H9 (cell line): ENCODE results near the gene LECT2. TPM values are rescaled to one million over a fixed set of nuclear protein-coding genes. Genes with fewer than 3 reads are reported as not detected.

Experiments used
- DNase-seq: peaks from one replicate; pipeline ENCODE4 v3.0.0-alpha.2; 2017
- H2AFZ ChIP-seq: one replicate; pipeline ENCODE4 v1.6.1; 2013; ENCODE audit warnings: mild to moderate bottlenecking, low read length, control low read depth, moderate library complexity
- H2AK5ac ChIP-seq: 2 replicates; pipeline ENCODE4 v1.6.1; 2013; ENCODE audit warnings: low read length, control low read depth, mixed read lengths; ENCODE audit not compliant: insufficient read length
- H2BK120ac ChIP-seq: one replicate; pipeline ENCODE4 v1.6.1; 2013; ENCODE audit warnings: low read depth, mild to moderate bottlenecking, low read length, control low read depth, inconsistent platforms; ENCODE audit not compliant: poor library complexity, severe bottlenecking
- H2BK12ac ChIP-seq: 2 replicates; pipeline ENCODE4 v1.6.1; 2013; ENCODE audit warnings: low read length, control low read depth, mixed read lengths, low read depth; ENCODE audit not compliant: insufficient read length
- H2BK15ac ChIP-seq: 2 replicates; pipeline ENCODE4 v1.6.1; 2013; ENCODE audit warnings: low read depth, low read length, control low read depth
- H2BK20ac ChIP-seq: one replicate; pipeline ENCODE4 v1.6.1; 2013; ENCODE audit warnings: low read depth, mild to moderate bottlenecking, low read length, control low read depth, inconsistent platforms; ENCODE audit not compliant: poor library complexity, severe bottlenecking
- H2BK5ac ChIP-seq: 2 replicates; pipeline ENCODE4 v1.6.1; 2013; ENCODE audit warnings: low read length, control low read depth, mixed read lengths; ENCODE audit not compliant: insufficient read length
- H3K14ac ChIP-seq: 2 replicates; pipeline ENCODE4 v1.6.1; 2013; ENCODE audit warnings: low read length, control low read depth; ENCODE audit not compliant: insufficient read depth
- H3K18ac ChIP-seq: 2 replicates; pipeline ENCODE4 v1.6.1; 2013; ENCODE audit warnings: low read depth, mild to moderate bottlenecking, mixed read lengths, low read length, control low read depth; ENCODE audit not compliant: insufficient read length
- H3K23ac ChIP-seq: 2 replicates; pipeline ENCODE4 v1.6.1; 2013; ENCODE audit warnings: low read length, control low read depth, mixed read lengths, low read depth; ENCODE audit not compliant: insufficient read length
- H3K23me2 ChIP-seq: 2 replicates; pipeline ENCODE4 v1.6.1; 2013; ENCODE audit warnings: low read depth, mild to moderate bottlenecking, mixed read lengths, low read length, control low read depth; ENCODE audit not compliant: insufficient read length, poor library complexity, severe bottlenecking
- H3K27ac ChIP-seq: 2 replicates; pipeline ENCODE4 v1.5.1; 2013; ENCODE audit warnings: low read length, control low read depth, mixed read lengths, low read depth; ENCODE audit not compliant: insufficient read length
- H3K27me3 ChIP-seq: 2 replicates; pipeline ENCODE4 v1.6.1; 2013; ENCODE audit warnings: low read length, control low read depth, inconsistent platforms; ENCODE audit not compliant: insufficient read depth
- H3K4ac ChIP-seq: 2 replicates; pipeline ENCODE4 v1.6.1; 2013; ENCODE audit warnings: low read depth, mild to moderate bottlenecking, control low read depth, inconsistent platforms, low read length, moderate library complexity
- H3K4me1 ChIP-seq: 2 replicates; pipeline ENCODE4 v1.6.1; 2013; ENCODE audit warnings: low read length, control low read depth, inconsistent platforms; ENCODE audit not compliant: insufficient read depth
- H3K4me2 ChIP-seq: 2 replicates; pipeline ENCODE4 v1.6.1; 2013; ENCODE audit warnings: low read length, control low read depth, mixed read lengths; ENCODE audit not compliant: insufficient read length, insufficient read depth
- H3K56ac ChIP-seq: 2 replicates; pipeline ENCODE4 v1.6.1; 2013; ENCODE audit warnings: low read depth, mild to moderate bottlenecking, mixed read lengths, low read length, control low read depth; ENCODE audit not compliant: insufficient read length
- H3K79me1 ChIP-seq: 2 replicates; pipeline ENCODE4 v1.6.1; 2013; ENCODE audit warnings: low read depth, mild to moderate bottlenecking, moderate library complexity, low read length, control low read depth, inconsistent platforms; ENCODE audit not compliant: insufficient read depth, poor library complexity, severe bottlenecking
- H3K79me2 ChIP-seq: 2 replicates; pipeline ENCODE4 v1.6.1; 2013; ENCODE audit warnings: low read length, control low read depth, inconsistent platforms; ENCODE audit not compliant: insufficient read depth
- H3K9ac ChIP-seq: 2 replicates; pipeline ENCODE4 v1.6.1; 2013; ENCODE audit warnings: low read length, control low read depth, mixed read lengths; ENCODE audit not compliant: insufficient read length; ENCODE audit errors: extremely low read depth
- H3K9me3 ChIP-seq: one replicate; pipeline ENCODE4 v1.6.1; 2013; ENCODE audit warnings: low read depth, low read length, inconsistent platforms; ENCODE audit not compliant: control insufficient read depth
- H3T11ph ChIP-seq: one replicate; pipeline ENCODE4 v1.6.1; 2013; ENCODE audit warnings: mild to moderate bottlenecking, low read length, control low read depth, inconsistent platforms
- H4K20me1 ChIP-seq: one replicate; pipeline ENCODE4 v1.6.1; 2013; ENCODE audit not compliant: control insufficient read depth, insufficient read length, insufficient read depth
- H4K5ac ChIP-seq: 2 replicates; pipeline ENCODE4 v1.6.1; 2013; ENCODE audit warnings: low read depth, mild to moderate bottlenecking, mixed read lengths, low read length, control low read depth; ENCODE audit not compliant: insufficient read length
- H4K8ac ChIP-seq: replicated peaks from 2 replicates; pipeline ENCODE4 v1.6.1; 2013; ENCODE audit warnings: low read length, control low read depth, mixed read lengths, low read depth; ENCODE audit not compliant: insufficient read length
- H4K91ac ChIP-seq: 2 replicates; pipeline ENCODE4 v1.6.1; 2013; ENCODE audit warnings: low read depth, mild to moderate bottlenecking, moderate library complexity, mixed read lengths, low read length, control low read depth; ENCODE audit not compliant: insufficient read length
- H3K27ac Mint-ChIP-seq, 3 experiments: 2 replicates in 2 of 3; 3 replicates in 1 of 3; pipeline ENCODE4 v1.8.0; 2020 to 2021; ENCODE audit warnings: mixed read lengths in 3 of 3, mild to moderate bottlenecking in 1 of 3, moderate library complexity in 1 of 3
- H3K27me3 Mint-ChIP-seq: 2 replicates; pipeline ENCODE4 v1.8.0; 2021; ENCODE audit warnings: low read depth, mild to moderate bottlenecking, moderate library complexity, mixed read lengths
- H3K36me3 Mint-ChIP-seq, 3 experiments: 2 replicates in 2 of 3; 3 replicates in 1 of 3; pipeline ENCODE4 v1.8.0; 2020 to 2021; ENCODE audit warnings: low read depth in 3 of 3, mixed read lengths in 3 of 3; ENCODE audit not compliant: insufficient read depth in 1 of 3
- H3K4me1 Mint-ChIP-seq, 2 experiments: 2 replicates each; pipeline ENCODE4 v1.8.0; 2020; ENCODE audit warnings: mixed read lengths in 2 of 2
- H3K4me3 Mint-ChIP-seq, 2 experiments: 2 replicates in 1 of 2; 3 replicates in 1 of 2; pipeline ENCODE4 v1.8.0; 2020 to 2021; ENCODE audit warnings: mild to moderate bottlenecking in 2 of 2, mixed read lengths in 2 of 2, moderate library complexity in 1 of 2
- H3K9me3 Mint-ChIP-seq, 2 experiments: 2 replicates in 1 of 2; 3 replicates in 1 of 2; pipeline ENCODE4 v1.8.0; 2020; ENCODE audit warnings: mild to moderate bottlenecking in 2 of 2, mixed read lengths in 2 of 2, moderate library complexity in 1 of 2
- CTCF ChIP-seq: fragments of 200-600 bp; sonication (generic); conservative IDR thresholded peaks from 3 replicates; pipeline ENCODE4 v1.8.0; 2021; ENCODE audit warnings: antibody characterized with exemption, mild to moderate bottlenecking
- WGBS: extraction: QIAGEN DNeasy Blood & Tissue Kit; methylation state at CpG from one replicate; pipeline ENCODE4 v1.1.7; 2013; ENCODE audit warnings: missing lambda C conversion rate, low lambda C conversion rate, mixed read lengths; ENCODE audit not compliant: insufficient read length; ENCODE audit errors: extremely low coverage; 5-methylcytosine and 5-hydroxymethylcytosine counted together
- total RNA-seq: library from RNA; stranded (reverse); gene quantifications from 2 replicates; pipeline ENCODE4 v1.2.1, GENCODE V29; 2021

The LECT2 gene
- total RNA-seq, 1 experiment from 2014 or later, result not detected

GRCh38 chr5:135995976-135996375 lies 41.2 kb upstream of the LECT2 start:
- H2AK5ac ChIP-seq, result no peak overlapping the region
- no peaks in the 10 kb centered on the region for H3K4me1 ChIP-seq
- H3K14ac ChIP-seq, result no peak overlapping the region
- H3K27ac Mint-ChIP-seq, result no peak overlapping the region
- no peaks in the 10 kb centered on the region for H3K9me3 ChIP-seq
- peaks cover 5 to 6% of the 10 kb centered on the region in 2 experiments for H3K4me1 Mint-ChIP-seq
- H3K27me3 Mint-ChIP-seq, result peaks cover 16% of the 10 kb centered on the region
- no peak overlapping the region for H4K8ac ChIP-seq
- no peak overlapping the region for H3K4ac ChIP-seq
- WGBS, result no CpG with 5 or more reads among the region's 3 CpGs
- no peak overlapping the region for H2BK20ac ChIP-seq
- no peak overlapping the region for H3K4me2 ChIP-seq
- H3K18ac ChIP-seq, result no peak overlapping the region
- no peak for TF ChIP-seq CTCF
- no peaks in the 10 kb centered on the region for H3K9me3 Mint-ChIP-seq
- no peak overlapping the region for H3K23ac ChIP-seq
- H3K79me2 ChIP-seq, result no peaks in the 10 kb centered on the region
- no peak overlapping the region for H3K56ac ChIP-seq
- no peaks in the 10 kb centered on the region for H3K36me3 Mint-ChIP-seq
- no peak overlapping the region for H3T11ph ChIP-seq
- no peaks in the 10 kb centered on the region for H3K27me3 ChIP-seq
- no peak overlapping the region for H2AFZ ChIP-seq
- no peak overlapping the region for H3K27ac ChIP-seq
- no peak overlapping the region for H3K9ac ChIP-seq
- no peaks in the 10 kb centered on the region for H3K79me1 ChIP-seq
- no peaks in the 10 kb centered on the region for H4K20me1 ChIP-seq
- H4K5ac ChIP-seq, result no peak overlapping the region
- H2BK15ac ChIP-seq, result no peak overlapping the region
- no peaks in the 10 kb centered on the region for H3K23me2 ChIP-seq
- H2BK5ac ChIP-seq, result no peak overlapping the region
- no peak overlapping the region for H3K4me3 Mint-ChIP-seq
- no peak overlapping the region for H2BK120ac ChIP-seq
- H2BK12ac ChIP-seq, result no peak overlapping the region
- H4K91ac ChIP-seq, result no peak overlapping the region
- DNase-seq, result no peak
